Heart left ventricle (tissue), 13 donors: Measurements from ENCODE around the gene PRPF18.

Experiments
- POLR2A ChIP-seq, 2 donors: fragments of 450-650 bp; IDR thresholded peaks; one replicate each; pipeline ENCODE4 v1.6.1; 2017; ENCODE audit warnings: antibody characterized with exemption in 2 of 2, mild to moderate bottlenecking in 2 of 2, moderate library complexity in 2 of 2
- TF ChIP-seq, protein P1 (sequence below), 12 donors: fragments of 200-600 bp; sonication (generic) in 4 of 12; IDR thresholded peaks; one replicate each; pipeline versions ENCODE4 v1.5.0 to v1.8.0; 2018 to 2022; ENCODE audit warnings: antibody characterized with exemption in 12 of 12, mild to moderate bottlenecking in 5 of 12
- donor health status: ischemic (EF 13 %, LVEDD 7.1; RV severe dilation, severe dysfunction).
- donor health status: DM: no; HTN: yes; CAD: no.
- donor health status: DM: no; HTN: no; CAD: no.
- donor health status: ischemic (EF 25% LVEDD 6.9; RV normal size, moderate dysfunction).
- donor health status: ischemic (EF 25% LVEDD 5.7; RV mildly dilated, moderate dysfunction).
- donor health status: ischemic (EF 35%, LVEDD 5.7; RV mildly dilated, moderate dysfunction).
- donor health status: nonischemic (EF 11% LVEDD 7.7; RV severe dilation, severe dysfunction).
- donor health status: DM: yes; HTN: yes; CAD: no.
- donor health status: PGD.
- donor health status: ischemic (EF 29% LVEDD 5.4; RV normal size, mild dysfunction).
- donor health status: nonischemic (EF 23%, LVEDD 6.1; RV moderate dilation, normal function).

DNA sequence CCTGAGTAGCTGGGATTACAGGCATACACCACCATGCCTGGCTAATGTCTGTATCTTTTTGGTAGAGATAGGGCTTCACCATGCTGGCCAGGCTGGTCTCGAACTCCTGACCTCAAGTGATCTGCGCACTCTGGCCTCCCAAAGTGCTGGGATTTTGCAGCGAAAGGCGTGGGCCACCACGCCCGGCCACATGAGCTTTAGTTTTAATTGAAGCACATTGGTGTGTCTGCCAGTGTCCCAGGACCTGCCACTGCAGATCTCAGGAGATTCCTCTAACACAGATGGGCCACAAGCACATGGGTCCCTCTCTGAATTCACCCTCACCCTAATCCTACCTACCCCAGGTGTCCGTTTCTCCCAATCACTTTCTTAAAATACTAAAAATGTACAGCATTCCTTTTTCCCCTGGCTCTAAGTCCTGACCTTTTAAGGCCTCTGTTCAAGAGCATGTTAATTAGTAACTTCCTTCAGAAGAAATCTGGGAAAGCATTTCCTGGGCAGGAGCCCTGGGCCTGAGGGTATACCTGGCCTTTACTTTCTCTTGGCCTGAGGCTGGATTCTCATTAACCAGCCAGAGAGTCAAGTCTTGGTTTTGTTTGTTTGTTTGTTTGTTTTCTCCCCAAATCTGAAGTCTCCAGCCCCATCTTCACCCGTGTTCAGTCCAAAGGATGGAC is 82.6 kb downstream of the PRPF18 start:
- TF ChIP-seq, protein P1, sequence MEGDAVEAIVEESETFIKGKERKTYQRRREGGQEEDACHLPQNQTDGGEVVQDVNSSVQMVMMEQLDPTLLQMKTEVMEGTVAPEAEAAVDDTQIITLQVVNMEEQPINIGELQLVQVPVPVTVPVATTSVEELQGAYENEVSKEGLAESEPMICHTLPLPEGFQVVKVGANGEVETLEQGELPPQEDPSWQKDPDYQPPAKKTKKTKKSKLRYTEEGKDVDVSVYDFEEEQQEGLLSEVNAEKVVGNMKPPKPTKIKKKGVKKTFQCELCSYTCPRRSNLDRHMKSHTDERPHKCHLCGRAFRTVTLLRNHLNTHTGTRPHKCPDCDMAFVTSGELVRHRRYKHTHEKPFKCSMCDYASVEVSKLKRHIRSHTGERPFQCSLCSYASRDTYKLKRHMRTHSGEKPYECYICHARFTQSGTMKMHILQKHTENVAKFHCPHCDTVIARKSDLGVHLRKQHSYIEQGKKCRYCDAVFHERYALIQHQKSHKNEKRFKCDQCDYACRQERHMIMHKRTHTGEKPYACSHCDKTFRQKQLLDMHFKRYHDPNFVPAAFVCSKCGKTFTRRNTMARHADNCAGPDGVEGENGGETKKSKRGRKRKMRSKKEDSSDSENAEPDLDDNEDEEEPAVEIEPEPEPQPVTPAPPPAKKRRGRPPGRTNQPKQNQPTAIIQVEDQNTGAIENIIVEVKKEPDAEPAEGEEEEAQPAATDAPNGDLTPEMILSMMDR (IDR thresholded peaks at IDR 0.05) = no peak
- TF ChIP-seq POLR2A (IDR thresholded peaks at IDR 0.05) = no peak
